Measurements from ENCODE around the gene ZYG11A.

DNA sequence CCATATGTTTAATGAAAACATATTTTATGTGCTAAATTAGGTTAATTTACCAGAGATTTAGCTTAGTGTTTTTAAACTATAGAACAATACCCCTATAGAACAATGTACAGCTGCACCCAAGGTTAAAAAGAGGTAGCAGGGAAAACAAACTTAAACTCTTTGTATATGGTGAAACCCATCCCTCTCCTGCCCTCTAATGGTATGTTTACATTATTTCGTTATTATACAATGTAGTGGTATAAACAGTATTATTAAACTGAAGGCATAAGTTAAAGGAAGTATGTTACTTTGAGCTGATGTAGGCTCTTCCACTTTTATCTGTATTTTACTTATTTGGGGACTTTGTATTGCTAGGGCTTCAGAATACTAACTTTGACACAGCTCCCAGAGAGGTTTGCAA is 16.7 kb upstream of the ZYG11A start:
- TF ChIP-seq POLR2A (IDR thresholded peaks at IDR 0.05): no peak
- TF ChIP-seq, protein P1, sequence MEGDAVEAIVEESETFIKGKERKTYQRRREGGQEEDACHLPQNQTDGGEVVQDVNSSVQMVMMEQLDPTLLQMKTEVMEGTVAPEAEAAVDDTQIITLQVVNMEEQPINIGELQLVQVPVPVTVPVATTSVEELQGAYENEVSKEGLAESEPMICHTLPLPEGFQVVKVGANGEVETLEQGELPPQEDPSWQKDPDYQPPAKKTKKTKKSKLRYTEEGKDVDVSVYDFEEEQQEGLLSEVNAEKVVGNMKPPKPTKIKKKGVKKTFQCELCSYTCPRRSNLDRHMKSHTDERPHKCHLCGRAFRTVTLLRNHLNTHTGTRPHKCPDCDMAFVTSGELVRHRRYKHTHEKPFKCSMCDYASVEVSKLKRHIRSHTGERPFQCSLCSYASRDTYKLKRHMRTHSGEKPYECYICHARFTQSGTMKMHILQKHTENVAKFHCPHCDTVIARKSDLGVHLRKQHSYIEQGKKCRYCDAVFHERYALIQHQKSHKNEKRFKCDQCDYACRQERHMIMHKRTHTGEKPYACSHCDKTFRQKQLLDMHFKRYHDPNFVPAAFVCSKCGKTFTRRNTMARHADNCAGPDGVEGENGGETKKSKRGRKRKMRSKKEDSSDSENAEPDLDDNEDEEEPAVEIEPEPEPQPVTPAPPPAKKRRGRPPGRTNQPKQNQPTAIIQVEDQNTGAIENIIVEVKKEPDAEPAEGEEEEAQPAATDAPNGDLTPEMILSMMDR (IDR thresholded peaks at IDR 0.05 in 4 of 5, conservative IDR thresholded peaks at IDR 0.05 in 1 of 5): no peak
